COLO668 (cell line): ENCODE measurements around the gene FBLN5.

Experiments used
- DNase-seq: peaks from one replicate; lab custom pipeline; 2025; ENCODE audit not compliant: unreplicated experiment; lab: John Stamatoyannopoulos, UW

FBLN5 gene

DNA sequence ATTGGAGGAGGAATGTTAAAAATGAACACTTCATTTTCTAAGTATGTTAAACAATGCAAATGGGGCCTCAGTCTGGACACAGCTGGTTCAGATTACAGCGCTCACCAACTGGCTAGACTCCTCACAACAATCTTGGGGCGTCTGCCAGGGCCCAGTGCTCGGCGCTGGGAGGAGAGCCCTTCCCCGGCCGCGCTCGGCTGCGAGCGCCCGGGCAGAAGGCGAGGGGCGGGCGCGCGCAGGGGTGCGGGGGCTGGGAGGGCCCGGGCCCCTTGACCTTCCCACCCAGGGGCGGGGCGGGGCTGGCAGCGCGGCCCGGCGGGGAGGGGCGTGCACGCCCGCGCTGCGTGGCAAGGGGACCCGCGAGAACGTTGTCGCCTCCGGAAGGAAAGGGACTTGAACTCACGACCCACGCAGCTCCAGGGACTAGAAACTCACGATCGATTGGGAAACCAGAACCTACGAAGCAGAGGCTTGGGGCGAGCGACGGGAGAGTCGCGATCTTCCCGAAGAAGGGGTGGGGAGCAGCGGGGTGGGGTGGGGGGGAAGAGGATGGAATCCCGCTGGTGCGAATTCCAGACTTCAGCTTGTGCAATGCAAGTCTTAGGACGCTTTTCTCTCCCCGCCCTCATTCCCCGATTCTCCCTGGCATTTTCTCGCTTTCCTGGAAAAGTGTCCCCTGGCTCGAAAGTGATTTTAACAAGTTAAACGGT, at the start of gene FBLN5:
FBLN5 (minus strand) TSS at position 220 of the 710 bp plus-strand sequence. CDS start 465 bp downstream, outside the sequence.
- no peak for DNase-seq

DNA sequence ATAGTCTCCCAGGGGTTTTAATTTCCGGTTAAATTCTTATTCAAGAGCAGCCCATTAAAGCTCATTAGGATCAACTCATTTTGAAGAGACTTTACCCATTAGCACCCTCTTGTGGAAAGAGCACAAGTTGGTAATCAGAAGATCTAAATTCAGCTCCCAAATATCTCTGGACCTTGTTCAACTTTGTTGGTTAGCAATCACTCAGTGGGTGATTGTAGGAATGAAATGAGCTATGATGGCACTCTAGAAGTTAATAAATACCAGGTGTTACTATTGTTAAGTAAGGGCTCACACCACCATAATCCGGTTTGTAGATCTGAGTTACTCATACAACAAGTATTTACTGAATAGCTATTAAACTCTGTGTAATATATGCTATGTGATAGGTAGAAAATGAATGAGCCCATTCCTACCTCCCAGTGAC, 49.5 kb upstream of the FBLN5 start:
- DNase-seq, result no peak

GRCh38 chr14:91987192-91987591, 39.7 kb upstream of the FBLN5 start:
- DNase-seq, result no peak

GRCh38 chr14:91985521-91986255, 38.2 kb upstream of the FBLN5 start:
- DNase-seq, result no peak

GRCh38 chr14:91985008-91985407, 37.5 kb upstream of the FBLN5 start:
- no peak for DNase-seq

- DNase-seq, result no peak
These were observed 36.1 kb upstream of the FBLN5 start for GRCh38 chr14:91983588-91983987.

DNA sequence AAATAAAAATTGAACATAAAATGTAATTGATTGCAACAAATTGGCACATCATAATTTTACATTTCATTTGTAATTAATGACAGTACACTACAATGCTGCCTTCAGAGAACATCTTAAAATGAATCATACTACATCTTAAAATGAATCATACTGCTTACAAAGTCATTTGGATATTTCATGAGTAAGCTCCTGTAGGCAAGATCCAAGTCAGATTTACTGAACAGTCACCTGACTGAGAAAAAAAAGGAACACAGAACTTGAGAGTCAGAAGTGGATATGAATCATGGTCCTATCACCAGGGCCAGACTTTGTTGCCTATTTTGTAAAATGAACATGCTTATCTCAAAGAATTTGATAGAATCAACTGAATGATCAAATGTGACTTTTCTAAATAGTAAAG, 32.7 kb upstream of the FBLN5 start:
- DNase-seq, result no peak

GRCh38 chr14:91977884-91978283, 30.4 kb upstream of the FBLN5 start:
- no peak for DNase-seq

DNA sequence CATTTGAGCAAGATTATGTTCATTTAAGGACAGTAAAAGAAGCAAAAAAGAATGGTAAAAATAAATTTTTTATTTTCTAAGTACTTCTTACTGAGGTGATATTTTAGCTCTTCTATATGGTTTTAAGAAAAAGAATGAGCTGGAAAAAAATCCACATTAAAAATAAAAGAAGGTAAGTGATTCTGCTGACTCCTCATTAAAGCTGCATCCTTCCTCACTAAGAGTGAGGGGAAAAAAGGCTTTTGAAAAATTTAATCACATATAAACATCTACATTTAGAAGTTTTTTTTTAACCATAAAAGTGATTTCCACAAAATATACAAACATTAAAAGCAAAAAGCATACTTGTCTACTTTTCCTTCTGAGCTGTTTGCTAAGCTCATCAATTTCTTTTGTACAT, 28.3 kb upstream of the FBLN5 start:
- no peak for DNase-seq

GRCh38 chr14:91971188-91971778, 23.8 kb upstream of the FBLN5 start:
- DNase-seq, result no peak

GRCh38 chr14:91968280-91968679, 20.8 kb upstream of the FBLN5 start:
- no peak for DNase-seq

DNA sequence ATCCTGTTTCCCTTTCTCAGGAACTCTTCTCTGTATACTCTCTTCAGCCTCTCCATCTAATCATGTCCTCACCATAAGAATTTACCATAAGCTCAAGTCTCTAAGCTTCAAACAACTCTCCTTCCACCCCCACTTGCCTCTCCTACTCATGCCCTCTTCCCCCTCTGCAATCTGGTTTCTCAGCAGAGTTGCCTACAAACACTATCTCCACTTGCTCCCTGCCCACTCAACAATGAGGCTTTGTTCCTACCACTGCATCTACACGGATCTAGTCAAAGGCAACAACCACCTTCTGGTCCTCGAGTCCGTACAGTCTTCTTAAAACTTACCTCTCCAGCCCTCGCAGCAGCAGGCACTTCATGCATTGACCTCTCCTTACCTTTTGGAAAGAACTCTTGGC, 17.2 kb upstream of the FBLN5 start:
- no peak for DNase-seq

GRCh38 chr14:91964011-91964410, 16.5 kb upstream of the FBLN5 start:
- no peak for DNase-seq

DNA sequence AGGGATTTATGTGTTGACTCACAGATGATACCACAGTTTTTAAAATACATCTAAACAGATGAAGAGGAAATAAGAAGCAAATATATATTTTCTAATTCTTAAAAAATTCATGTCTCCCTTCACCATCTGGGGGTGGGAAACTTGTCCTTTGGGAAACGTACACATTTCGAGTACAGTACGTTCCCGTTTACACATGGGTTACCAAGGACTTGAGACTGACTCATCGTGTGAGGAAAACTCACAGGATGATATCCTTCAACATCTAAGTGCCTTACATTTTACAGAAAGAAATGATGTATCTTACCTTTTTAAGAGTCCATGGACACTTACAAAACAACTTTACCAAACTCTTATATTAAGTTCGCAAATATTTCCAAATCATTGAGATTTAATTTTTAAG, 16.0 kb upstream of the FBLN5 start:
- no peak for DNase-seq

DNA sequence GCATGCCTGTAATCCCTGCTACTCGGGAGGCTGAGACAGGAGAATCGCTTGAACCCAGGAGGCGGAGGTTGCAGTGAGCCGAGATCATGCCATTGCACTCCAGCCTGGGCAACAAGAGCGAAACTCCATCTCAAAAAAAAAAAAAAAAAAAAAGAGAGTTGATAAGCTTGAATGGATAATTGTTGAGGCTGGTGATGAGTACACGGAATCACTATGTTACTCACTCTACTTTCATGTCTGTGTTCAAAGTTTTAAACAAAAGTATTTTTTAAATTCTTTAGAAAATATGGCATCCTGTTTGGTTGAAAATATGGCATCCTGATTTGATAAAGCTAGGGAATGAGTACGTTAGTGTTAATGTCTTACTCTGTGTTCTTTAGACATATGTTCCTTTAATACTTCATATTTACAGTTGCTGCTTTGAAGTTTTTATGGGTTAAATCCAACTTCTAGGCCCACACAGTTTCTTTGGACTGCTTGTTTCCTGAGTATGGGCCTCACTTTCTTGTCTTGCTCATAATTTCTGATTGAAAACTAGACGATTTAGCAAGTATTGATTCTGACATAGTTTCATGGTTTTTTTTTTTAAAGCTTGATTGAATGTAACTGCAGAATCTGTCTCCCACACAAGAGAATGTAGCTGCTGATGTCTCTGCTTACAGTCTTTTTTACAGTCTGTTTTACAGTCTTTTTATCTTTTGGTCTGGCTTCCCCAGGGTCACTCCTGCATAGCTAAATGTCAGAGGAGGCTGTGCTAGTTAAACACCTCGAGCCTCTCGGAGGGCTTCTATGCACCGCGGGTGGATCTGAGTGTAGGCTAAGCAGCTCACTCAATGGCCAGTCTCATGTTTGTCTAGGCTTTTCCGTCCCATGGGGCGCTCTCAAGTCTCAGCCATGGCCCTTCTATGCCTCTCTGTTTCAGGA, 14.1 kb upstream of the FBLN5 start:
- no peak for DNase-seq

GRCh38 chr14:91957876-91958313, 10.4 kb upstream of the FBLN5 start:
- no peak for DNase-seq

GRCh38 chr14:91956616-91957015, 9.1 kb upstream of the FBLN5 start:
- no peak for DNase-seq

GRCh38 chr14:91955168-91955567, 7.7 kb upstream of the FBLN5 start:
- DNase-seq, result no peak

DNA sequence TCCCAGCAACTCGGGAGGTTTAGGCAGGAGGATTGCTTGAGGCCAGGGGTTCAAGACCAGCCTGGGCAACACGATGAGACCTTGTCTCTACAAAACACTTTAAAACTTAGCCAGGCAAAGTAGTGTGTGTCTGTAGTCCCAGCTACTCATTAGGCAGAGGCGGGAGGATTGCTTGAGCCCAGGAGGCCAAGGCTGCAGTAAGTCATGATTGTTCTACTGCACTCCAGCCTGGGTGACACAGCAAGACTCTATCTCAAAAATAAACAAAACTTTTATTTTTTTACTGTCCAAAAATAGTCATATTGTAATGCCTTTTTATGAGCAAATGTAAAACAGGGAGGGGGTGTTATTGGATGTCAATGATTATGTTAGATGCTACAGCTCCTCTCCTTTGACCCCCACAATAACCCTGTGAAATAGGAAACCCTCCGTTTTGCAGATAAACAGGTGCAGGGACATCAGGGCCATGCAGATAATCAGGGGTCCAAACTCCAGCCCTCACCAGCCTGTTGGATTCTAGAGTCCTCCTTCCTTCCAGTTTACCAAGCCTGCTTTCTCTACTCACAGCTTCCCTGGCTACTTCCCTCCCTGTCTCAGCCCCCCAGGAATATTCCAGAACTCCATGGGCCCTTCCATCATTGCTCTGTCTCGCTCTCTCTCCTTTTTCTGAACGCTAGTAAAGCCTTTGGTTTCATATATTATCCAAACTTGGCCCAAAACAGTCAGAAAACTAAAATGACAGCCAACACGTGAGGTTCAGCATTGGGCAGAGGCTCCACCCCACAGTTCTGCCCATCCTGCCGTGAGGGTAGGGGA, 5.9 kb upstream of the FBLN5 start:
- no peak for DNase-seq
